ENCODE results near the gene MICAL3.

The MICAL3 gene

GRCh38 chr22:17860220-17860965 lies 164.0 kb downstream of the MICAL3 start:
- DNase-seq = no peak

GRCh38 chr22:17858033-17858432 lies 166.3 kb downstream of the MICAL3 start:
- DNase-seq = no peak

GRCh38 chr22:17855572-17856290 lies 168.6 kb downstream of the MICAL3 start:
- DNase-seq = no peak

- no peak for DNase-seq
Measured at GRCh38 chr22:17853073-17853472, 171.3 kb downstream of the MICAL3 start.

GRCh38 chr22:17851759-17852158 lies 172.6 kb downstream of the MICAL3 start:
- no peak for DNase-seq

GRCh38 chr22:17847360-17848078 lies 176.8 kb downstream of the MICAL3 start:
- DNase-seq = peak; percentile 92

GRCh38 chr22:17846326-17846992 lies 177.9 kb downstream of the MICAL3 start:
- no peak for DNase-seq

GRCh38 chr22:17845790-17846189 lies 178.6 kb downstream of the MICAL3 start:
- DNase-seq = no peak

- DNase-seq = no peak
Measured at GRCh38 chr22:17845327-17845726, 179.0 kb downstream of the MICAL3 start.

- no peak for DNase-seq
Measured at GRCh38 chr22:17844150-17844549, 180.2 kb downstream of the MICAL3 start.

- no peak for DNase-seq
Measured at GRCh38 chr22:17842386-17842785, 182.0 kb downstream of the MICAL3 start.

GRCh38 chr22:17841836-17842235 lies 182.5 kb downstream of the MICAL3 start:
- DNase-seq = no peak

- DNase-seq = no peak
Measured at GRCh38 chr22:17838180-17838865, 186.0 kb downstream of the MICAL3 start.

- peak; percentile 31 for DNase-seq
Measured at GRCh38 chr22:17836992-17837742, 187.2 kb downstream of the MICAL3 start.

GRCh38 chr22:17835256-17835655 lies 189.1 kb downstream of the MICAL3 start:
- no peak for DNase-seq

- DNase-seq = no peak
Measured at GRCh38 chr22:17833489-17833888, 190.9 kb downstream of the MICAL3 start.

- no peak for DNase-seq
Measured at GRCh38 chr22:17832665-17833064, 191.7 kb downstream of the MICAL3 start.

- no peak for DNase-seq
Measured at GRCh38 chr22:17831501-17832251, 192.7 kb downstream of the MICAL3 start.

GRCh38 chr22:17830043-17830961 lies 194.1 kb downstream of the MICAL3 start:
- DNase-seq = peak; percentile 83

- no peak for DNase-seq
Measured at GRCh38 chr22:17829695-17830042, 194.7 kb downstream of the MICAL3 start.
